ENCODE measurements around the gene ACTR1B.

ACTR1B gene

GRCh38 chr2:97659256-97660043 is 4.4 kb downstream of the ACTR1B start:
- TF ChIP-seq, protein P1, sequence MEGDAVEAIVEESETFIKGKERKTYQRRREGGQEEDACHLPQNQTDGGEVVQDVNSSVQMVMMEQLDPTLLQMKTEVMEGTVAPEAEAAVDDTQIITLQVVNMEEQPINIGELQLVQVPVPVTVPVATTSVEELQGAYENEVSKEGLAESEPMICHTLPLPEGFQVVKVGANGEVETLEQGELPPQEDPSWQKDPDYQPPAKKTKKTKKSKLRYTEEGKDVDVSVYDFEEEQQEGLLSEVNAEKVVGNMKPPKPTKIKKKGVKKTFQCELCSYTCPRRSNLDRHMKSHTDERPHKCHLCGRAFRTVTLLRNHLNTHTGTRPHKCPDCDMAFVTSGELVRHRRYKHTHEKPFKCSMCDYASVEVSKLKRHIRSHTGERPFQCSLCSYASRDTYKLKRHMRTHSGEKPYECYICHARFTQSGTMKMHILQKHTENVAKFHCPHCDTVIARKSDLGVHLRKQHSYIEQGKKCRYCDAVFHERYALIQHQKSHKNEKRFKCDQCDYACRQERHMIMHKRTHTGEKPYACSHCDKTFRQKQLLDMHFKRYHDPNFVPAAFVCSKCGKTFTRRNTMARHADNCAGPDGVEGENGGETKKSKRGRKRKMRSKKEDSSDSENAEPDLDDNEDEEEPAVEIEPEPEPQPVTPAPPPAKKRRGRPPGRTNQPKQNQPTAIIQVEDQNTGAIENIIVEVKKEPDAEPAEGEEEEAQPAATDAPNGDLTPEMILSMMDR (IDR thresholded peaks at IDR 0.05; ENCODE audit: control insufficient read depth, insufficient read depth, low read depth, low read length, missing control alignments) = no peak
- no peak for DNase-seq (ENCODE audit: low read depth)
- no peak overlapping the region for H3K4me3 ChIP-seq (ENCODE audit: control insufficient read depth, low read depth, low read length)

DNA sequence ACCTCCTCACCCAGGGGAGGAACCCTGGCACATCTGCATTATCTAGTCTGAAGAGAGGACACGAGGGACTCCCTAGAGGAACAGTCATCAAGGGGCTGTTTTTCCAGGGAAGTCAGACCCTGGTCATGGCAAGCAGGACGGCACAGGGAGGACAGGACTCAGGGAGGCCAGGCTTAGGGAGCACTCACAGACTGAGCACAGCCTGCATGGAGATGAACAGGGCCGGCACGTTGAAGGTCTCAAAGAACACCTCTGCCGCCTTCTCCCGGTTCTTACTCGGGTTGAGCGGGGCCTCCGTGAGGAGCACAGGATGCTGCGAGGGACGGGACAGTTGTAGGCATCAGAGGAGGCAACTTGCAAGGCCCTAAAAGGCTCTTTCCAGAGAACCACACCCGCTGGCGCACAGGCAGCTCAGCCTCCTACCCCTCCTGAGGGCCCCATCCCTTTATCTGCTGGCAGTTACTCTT is 5.1 kb downstream of the ACTR1B start:
- DNase-seq (ENCODE audit: low read depth) = no peak
- H3K4me3 ChIP-seq (ENCODE audit: control insufficient read depth, low read depth, low read length) = no peak overlapping the region
- TF ChIP-seq, protein P1 (IDR thresholded peaks at IDR 0.05; ENCODE audit: control insufficient read depth, insufficient read depth, low read depth, low read length, missing control alignments) = no peak

- no peak overlapping the region for H3K4me3 ChIP-seq (ENCODE audit: control insufficient read depth, low read depth, low read length)
- TF ChIP-seq, protein P1 (IDR thresholded peaks at IDR 0.05; ENCODE audit: control insufficient read depth, insufficient read depth, low read depth, low read length, missing control alignments) = no peak
- DNase-seq (ENCODE audit: low read depth) = no peak
Observed at GRCh38 chr2:97657986-97658690, 5.7 kb downstream of the ACTR1B start.

- DNase-seq (ENCODE audit: low read depth) = no peak
- H3K4me3 ChIP-seq (ENCODE audit: control insufficient read depth, low read depth, low read length) = no peak overlapping the region
- TF ChIP-seq, protein P1 (IDR thresholded peaks at IDR 0.05; ENCODE audit: control insufficient read depth, insufficient read depth, low read depth, low read length, missing control alignments) = no peak
Observed at GRCh38 chr2:97656905-97657587, 6.8 kb downstream of the ACTR1B start.

DNA sequence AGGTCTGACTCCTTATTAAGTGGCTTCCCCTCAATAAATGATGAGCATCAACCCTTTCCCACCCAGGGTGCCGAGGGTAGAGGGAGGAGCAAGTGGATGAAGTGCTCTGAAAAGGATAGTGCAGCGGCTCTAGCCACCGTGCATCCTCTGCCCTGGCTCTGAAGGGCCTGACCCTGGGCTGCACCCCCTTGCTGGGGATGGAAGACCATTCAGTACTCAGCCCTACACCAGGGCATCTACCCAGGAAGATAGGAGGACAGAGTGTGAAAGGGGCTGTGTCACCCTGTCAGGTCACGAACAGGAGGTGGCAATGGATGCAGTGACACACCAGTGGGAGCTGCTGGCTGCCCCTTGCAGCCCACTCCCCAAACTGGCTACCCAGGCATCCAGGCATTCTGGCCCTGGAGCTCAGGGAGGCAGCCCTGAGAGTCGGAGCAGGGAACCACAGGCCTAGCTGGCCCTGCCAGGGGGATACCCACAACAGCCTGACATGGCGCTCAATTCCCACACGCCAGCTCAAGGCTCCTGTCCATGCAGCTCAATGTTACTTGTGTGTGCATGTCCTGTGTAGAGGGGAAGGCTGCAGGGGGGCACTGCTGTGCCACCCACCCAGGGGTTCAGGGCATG is 7.6 kb downstream of the ACTR1B start:
- TF ChIP-seq, protein P1 (IDR thresholded peaks at IDR 0.05; ENCODE audit: control insufficient read depth, insufficient read depth, low read depth, low read length, missing control alignments) = no peak
- H3K4me3 ChIP-seq (ENCODE audit: control insufficient read depth, low read depth, low read length) = no peak overlapping the region

DNA sequence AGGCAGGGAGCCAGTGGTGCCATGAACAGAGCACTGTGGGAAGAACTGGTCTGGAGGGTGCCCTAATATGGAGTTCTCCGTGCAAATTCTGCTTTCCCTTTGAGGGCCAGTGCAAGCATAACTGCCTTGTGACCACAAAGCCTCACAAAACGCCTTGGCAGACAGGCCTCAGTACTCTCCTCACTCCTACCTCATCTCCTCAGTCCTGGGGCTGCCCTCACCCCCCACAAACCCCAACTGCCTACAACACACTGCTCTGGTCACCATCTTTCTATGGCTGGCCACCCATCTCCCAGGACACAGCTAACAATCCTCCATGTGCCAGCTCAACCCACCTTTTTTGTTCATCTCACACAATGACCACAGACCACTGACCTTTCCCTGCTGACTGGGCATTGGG is 9.1 kb downstream of the ACTR1B start:
- no peak for DNase-seq (ENCODE audit: low read depth)
- TF ChIP-seq, protein P1 (IDR thresholded peaks at IDR 0.05; ENCODE audit: control insufficient read depth, insufficient read depth, low read depth, low read length, missing control alignments) = no peak
- no peak overlapping the region for H3K4me3 ChIP-seq (ENCODE audit: control insufficient read depth, low read depth, low read length)

More for the DNA sequence above, 7.6 kb downstream of the ACTR1B start:
- no peak for DNase-seq (ENCODE audit: low read depth)

Measured in AG09309 (cell line).